HepG2 (cell line): Measurements from ENCODE around the gene TAP1. TPM values are rescaled to one million over a fixed set of nuclear protein-coding genes. Genes with fewer than 3 reads are reported as not detected.
A peak's percentile ranks its signal among the peaks of the same experiment; 100 is the strongest.

Experiments used
- DBP ChIP-seq: sonication (generic); formaldehyde crosslinking; IDR thresholded peaks from 2 replicates; pipeline ENCODE4 v1.4.0; 2020; ENCODE audit warnings: missing genetic modification reagents; ENCODE audit errors: not compliant biosample characterization
- HDAC6 ChIP-seq: fragments of 200-600 bp; sonication (generic); IDR thresholded peaks from 2 replicates; pipeline ENCODE4 v1.7.0; 2017; ENCODE audit warnings: mild to moderate bottlenecking, antibody characterized with exemption, low read length, low read depth
- NBN ChIP-seq: fragments of 450-650 bp; conservative IDR thresholded peaks from 2 replicates; pipeline ENCODE4 v1.6.1; 2017
- NKX3-1 ChIP-seq: sonication (generic); formaldehyde crosslinking; IDR thresholded peaks from 2 replicates; pipeline ENCODE4 v1.5.0; 2020; ENCODE audit warnings: missing genetic modification reagents
- NR2F6 ChIP-seq, 2 experiments: IDR thresholded peaks; 2 replicates each; pipeline ENCODE4 v1.6.1; 2016; ENCODE audit warnings: antibody characterized with exemption in 1 of 2, mild to moderate bottlenecking in 1 of 2
- PHB2 ChIP-seq: fragments of 450-650 bp; IDR thresholded peaks from 2 replicates; pipeline ENCODE4 v1.6.1; 2018; ENCODE audit not compliant: partially characterized antibody
- RAD21 ChIP-seq: fragments of 450-650 bp; formaldehyde crosslinking; IDR thresholded peaks from 2 replicates; pipeline ENCODE4 v1.5.0; 2020; ENCODE audit warnings: mild to moderate bottlenecking
- RERE ChIP-seq: IDR thresholded peaks from 2 replicates; pipeline ENCODE4 v1.6.1; 2016; ENCODE audit warnings: low read depth, missing genetic modification reagents, missing compliant biosample characterization
- SOX6 ChIP-seq, 2 experiments: fragments of 450-650 bp in 1 of 2; sonication (generic) in 1 of 2; formaldehyde crosslinking in 1 of 2; IDR thresholded peaks; 2 replicates each; pipeline versions ENCODE4 v1.4.0 to v1.6.1; 2017 to 2020; ENCODE audit warnings: antibody characterized with exemption in 1 of 2, mild to moderate bottlenecking in 1 of 2, missing genetic modification reagents in 1 of 2
- ZNF10 ChIP-seq: sonication (generic); formaldehyde crosslinking; IDR thresholded peaks from 2 replicates; pipeline ENCODE4 v1.4.0; 2020; ENCODE audit warnings: mild to moderate bottlenecking, low read depth, missing genetic modification reagents, borderline replicate concordance
- ZNF121 ChIP-seq: sonication (generic); formaldehyde crosslinking; IDR thresholded peaks from 2 replicates; pipeline ENCODE4 v1.5.0; 2020; ENCODE audit warnings: mild to moderate bottlenecking, missing genetic modification reagents
- ZNF234 ChIP-seq: sonication (generic); formaldehyde crosslinking; conservative IDR thresholded peaks from 2 replicates; pipeline ENCODE4 v1.5.1; 2020; ENCODE audit warnings: mild to moderate bottlenecking, missing genetic modification reagents
- ZNF543 ChIP-seq: sonication (generic); formaldehyde crosslinking; IDR thresholded peaks from 2 replicates; pipeline ENCODE4 v1.4.0; 2020; ENCODE audit warnings: mild to moderate bottlenecking, missing genetic modification reagents
- ZNF660 ChIP-seq: sonication (generic); formaldehyde crosslinking; IDR thresholded peaks from 2 replicates; pipeline ENCODE4 v1.5.1; 2020; ENCODE audit warnings: mild to moderate bottlenecking, low read depth, missing genetic modification reagents, borderline replicate concordance
- ZNF773 ChIP-seq: sonication (generic); formaldehyde crosslinking; IDR thresholded peaks from 2 replicates; pipeline ENCODE4 v1.4.0; 2020; ENCODE audit warnings: missing genetic modification reagents, borderline replicate concordance
- polyA plus RNA-seq, 8 experiments: library from polyadenylated mRNA; depleted of rRNA in 3 of 8; stranded (reverse) in 7 of 8; unstranded in 1 of 8; fragments of >200 nt; fragmentation: Illumina TruSeq in 4 of 8; extraction: Trizol in 4 of 8; gene quantifications; 2 replicates each; pipeline versions ENCODE4 v1.2.1 to v1.2.3, GENCODE V29; 2011 to 2016; ENCODE audit warnings: low read depth in 4 of 8, missing spikeins in 1 of 8, mixed read lengths in 1 of 8; ENCODE audit not compliant: insufficient read depth in 1 of 8
- total RNA-seq, 5 experiments: library from RNA; depleted of rRNA; stranded (reverse); fragments of >200 nt; fragmentation: Illumina TruSeq; extraction: Trizol; gene quantifications; 2 replicates each; pipeline ENCODE4 v1.2.3, GENCODE V29; 2016; ENCODE audit warnings: low read depth in 1 of 5
- TF ChIP-seq, protein P1 (sequence below): sonication (generic); formaldehyde crosslinking; conservative IDR thresholded peaks from 2 replicates; pipeline ENCODE4 v1.8.0; 2022; ENCODE audit warnings: missing genetic modification reagents
- TF ChIP-seq, protein P2 (sequence below): sonication (generic); formaldehyde crosslinking; IDR thresholded peaks from 2 replicates; pipeline ENCODE4 v1.8.0; 2022; ENCODE audit warnings: missing genetic modification reagents, low read depth, mild to moderate bottlenecking, borderline replicate concordance
- TF ChIP-seq, protein P3 (sequence below): sonication (generic); formaldehyde crosslinking; IDR thresholded peaks from 2 replicates; pipeline ENCODE4 v1.5.1; 2020; ENCODE audit warnings: mild to moderate bottlenecking, missing genetic modification reagents, borderline replicate concordance

TAP1 gene
- total and polyA plus RNA-seq, 2 of the 13 experiments (the other 11 are each of a cell fraction or from before 2014, with no cell fraction given): 31.2 to 52.2 TPM

- TF ChIP-seq RERE (CRISPR knock-in tag): no peak
- no peak for TF ChIP-seq ZNF10 (CRISPR knock-in tag)
- no peak for TF ChIP-seq ZNF660
- TF ChIP-seq ZNF773: no peak; the same call in 1 of the 2 replicates
- no peak for TF ChIP-seq NBN
- TF ChIP-seq HDAC6: no peak
- TF ChIP-seq ZNF234 (CRISPR knock-in tag): no peak
- TF ChIP-seq, protein P1, sequence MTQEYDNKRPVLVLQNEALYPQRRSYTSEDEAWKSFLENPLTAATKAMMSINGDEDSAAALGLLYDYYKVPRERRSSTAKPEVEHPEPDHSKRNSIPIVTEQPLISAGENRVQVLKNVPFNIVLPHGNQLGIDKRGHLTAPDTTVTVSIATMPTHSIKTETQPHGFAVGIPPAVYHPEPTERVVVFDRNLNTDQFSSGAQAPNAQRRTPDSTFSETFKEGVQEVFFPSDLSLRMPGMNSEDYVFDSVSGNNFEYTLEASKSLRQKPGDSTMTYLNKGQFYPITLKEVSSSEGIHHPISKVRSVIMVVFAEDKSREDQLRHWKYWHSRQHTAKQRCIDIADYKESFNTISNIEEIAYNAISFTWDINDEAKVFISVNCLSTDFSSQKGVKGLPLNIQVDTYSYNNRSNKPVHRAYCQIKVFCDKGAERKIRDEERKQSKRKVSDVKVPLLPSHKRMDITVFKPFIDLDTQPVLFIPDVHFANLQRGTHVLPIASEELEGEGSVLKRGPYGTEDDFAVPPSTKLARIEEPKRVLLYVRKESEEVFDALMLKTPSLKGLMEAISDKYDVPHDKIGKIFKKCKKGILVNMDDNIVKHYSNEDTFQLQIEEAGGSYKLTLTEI (CRISPR knock-in tag): no peak
- no peak for TF ChIP-seq SOX6 (IDR thresholded peaks at IDR 0.05)
- 0 out of 2 replicates have a peak, but pooled peaks have one; percentile 6 for TF ChIP-seq SOX6 (CRISPR knock-in tag; IDR thresholded peaks at IDR 0.05)
- TF ChIP-seq ZNF121 (CRISPR knock-in tag): peak; percentile 71
- TF ChIP-seq NKX3-1: peak; percentile 82
- TF ChIP-seq, protein P2, sequence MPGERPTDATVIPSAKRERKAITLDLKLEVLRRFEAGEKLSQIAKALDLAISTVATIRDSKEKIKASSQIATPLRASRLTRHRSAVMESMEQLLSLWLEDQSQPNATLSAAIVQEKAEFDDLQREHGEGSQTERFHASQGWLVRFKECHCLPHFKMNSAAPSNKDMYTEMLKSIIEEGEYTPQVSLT (CRISPR knock-in tag): no peak
- no peak; the same call in 1 of the 2 replicates for TF ChIP-seq ZNF543 (CRISPR knock-in tag)
- TF ChIP-seq DBP: peak; percentile 58
- no peak for TF ChIP-seq PHB2
- TF ChIP-seq, protein P3, sequence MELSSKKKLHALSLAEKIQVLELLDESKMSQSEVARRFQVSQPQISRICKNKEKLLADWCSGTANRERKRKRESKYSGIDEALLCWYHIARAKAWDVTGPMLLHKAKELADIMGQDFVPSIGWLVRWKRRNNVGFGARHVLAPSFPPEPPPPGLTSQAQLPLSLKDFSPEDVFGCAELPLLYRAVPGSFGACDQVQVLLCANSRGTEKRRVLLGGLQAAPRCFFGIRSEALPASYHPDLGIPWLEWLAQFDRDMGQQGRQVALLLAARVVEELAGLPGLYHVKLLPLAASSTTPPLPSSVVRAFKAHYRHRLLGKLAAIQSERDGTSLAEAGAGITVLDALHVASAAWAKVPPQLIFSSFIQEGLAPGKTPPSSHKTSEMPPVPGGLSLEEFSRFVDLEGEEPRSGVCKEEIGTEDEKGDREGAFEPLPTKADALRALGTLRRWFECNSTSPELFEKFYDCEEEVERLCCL (CRISPR knock-in tag): no peak; the same call in 1 of the 2 replicates
- no peak for TF ChIP-seq NR2F6 (IDR thresholded peaks at IDR 0.05)
- 0 out of 2 replicates have a peak, but pooled peaks have one; percentile 35 for TF ChIP-seq NR2F6 (CRISPR knock-in tag; IDR thresholded peaks at IDR 0.05)
- TF ChIP-seq RAD21 (CRISPR knock-in tag): peak; percentile 94
Measured at GRCh38 chr6:32853541-32854375, at the start of gene TAP1, which contains the start of gene PSMB9 (continued).
